Central memory CD8-positive, alpha-beta T cell (primary cell): ENCODE measurements around the gene STK16.

Experiments used
- ATAC-seq: fragments of 150-1000 bp; cut with Tn5 transposase; replicated peaks from 2 replicates; pipeline ENCODE4 v1.10.0; 2022; ENCODE audit warnings: mild to moderate bottlenecking, moderate FRiP score, moderate number of reproducible peaks; ENCODE audit not compliant: poor library complexity, severe bottlenecking; ENCODE audit errors: extremely low read depth
- DNase-seq, 2 donors: peaks; one replicate each; pipeline ENCODE4 v3.0.0; 2021; ENCODE audit warnings: low spot score in 2 of 2
- H3K27ac Mint-ChIP-seq: one replicate; pipeline ENCODE4 v1.8.0; 2022; ENCODE audit warnings: low read depth, mild to moderate bottlenecking, moderate library complexity, mixed read lengths
- H3K27me3 Mint-ChIP-seq: one replicate; pipeline ENCODE4 v1.8.0; 2022; ENCODE audit warnings: mixed read lengths
- H3K36me3 Mint-ChIP-seq: one replicate; pipeline ENCODE4 v1.8.0; 2022; ENCODE audit warnings: mild to moderate bottlenecking, moderate library complexity, mixed read lengths; ENCODE audit not compliant: insufficient read depth
- H3K4me1 Mint-ChIP-seq: one replicate; pipeline ENCODE4 v1.8.0; 2022; ENCODE audit warnings: mixed read lengths
- H3K4me3 Mint-ChIP-seq: one replicate; pipeline ENCODE4 v1.8.0; 2022; ENCODE audit warnings: mild to moderate bottlenecking, moderate library complexity, mixed read lengths
- H3K9me3 Mint-ChIP-seq: one replicate; pipeline ENCODE4 v1.8.0; 2022; ENCODE audit warnings: mixed read lengths

Gene STK16

DNA sequence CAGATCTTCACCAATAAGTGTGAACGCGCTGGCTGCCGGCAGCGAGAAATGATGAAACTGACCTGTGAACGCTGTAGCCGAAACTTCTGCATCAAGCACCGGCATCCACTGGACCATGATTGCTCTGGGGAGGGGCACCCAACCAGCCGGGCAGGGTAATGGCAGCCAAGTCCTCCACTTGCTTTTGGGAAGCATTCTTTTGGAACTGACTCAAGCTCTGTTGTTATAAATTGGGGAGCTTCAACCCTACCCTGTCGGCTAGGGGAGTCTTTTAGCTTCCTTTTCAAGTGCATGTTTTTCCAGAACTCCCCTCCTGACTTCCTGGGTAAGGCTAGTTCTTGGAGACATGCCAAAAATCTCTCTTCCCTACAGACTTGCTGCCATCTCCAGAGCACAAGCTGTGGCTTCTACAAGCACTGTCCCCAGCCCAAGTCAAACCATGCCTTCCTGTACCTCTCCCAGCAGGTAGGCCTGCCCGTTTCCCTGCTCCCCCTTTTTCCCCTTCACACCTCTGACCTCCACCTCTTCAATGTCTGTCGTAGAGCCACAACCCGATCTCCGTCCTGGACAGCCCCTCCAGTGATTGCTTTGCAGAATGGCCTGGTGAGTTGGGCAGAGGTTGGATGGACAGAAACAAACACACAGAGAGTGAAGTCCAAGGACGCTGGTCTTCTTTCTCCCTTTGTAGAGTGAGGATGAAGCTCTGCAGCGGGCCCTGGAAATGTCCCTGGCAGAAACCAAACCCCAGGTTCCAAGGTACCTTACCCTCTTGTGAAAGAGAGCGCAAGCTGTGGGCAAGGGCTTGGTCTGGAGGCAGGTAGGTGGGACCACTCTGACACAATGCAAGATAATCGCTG, 37.2 kb upstream of the STK16 start:
- H3K9me3 Mint-ChIP-seq = no peaks in the 10 kb centered on the region
- H3K27ac Mint-ChIP-seq = no peak overlapping the region
- H3K27me3 Mint-ChIP-seq = no peaks in the 10 kb centered on the region
- H3K36me3 Mint-ChIP-seq = peaks cover 23% of the 10 kb centered on the region
- peak overlapping the region; percentile 86 for H3K4me3 Mint-ChIP-seq
- peaks cover 35% of the 10 kb centered on the region for H3K4me1 Mint-ChIP-seq
- ATAC-seq (no peak), DNase-seq (no peak)

DNA sequence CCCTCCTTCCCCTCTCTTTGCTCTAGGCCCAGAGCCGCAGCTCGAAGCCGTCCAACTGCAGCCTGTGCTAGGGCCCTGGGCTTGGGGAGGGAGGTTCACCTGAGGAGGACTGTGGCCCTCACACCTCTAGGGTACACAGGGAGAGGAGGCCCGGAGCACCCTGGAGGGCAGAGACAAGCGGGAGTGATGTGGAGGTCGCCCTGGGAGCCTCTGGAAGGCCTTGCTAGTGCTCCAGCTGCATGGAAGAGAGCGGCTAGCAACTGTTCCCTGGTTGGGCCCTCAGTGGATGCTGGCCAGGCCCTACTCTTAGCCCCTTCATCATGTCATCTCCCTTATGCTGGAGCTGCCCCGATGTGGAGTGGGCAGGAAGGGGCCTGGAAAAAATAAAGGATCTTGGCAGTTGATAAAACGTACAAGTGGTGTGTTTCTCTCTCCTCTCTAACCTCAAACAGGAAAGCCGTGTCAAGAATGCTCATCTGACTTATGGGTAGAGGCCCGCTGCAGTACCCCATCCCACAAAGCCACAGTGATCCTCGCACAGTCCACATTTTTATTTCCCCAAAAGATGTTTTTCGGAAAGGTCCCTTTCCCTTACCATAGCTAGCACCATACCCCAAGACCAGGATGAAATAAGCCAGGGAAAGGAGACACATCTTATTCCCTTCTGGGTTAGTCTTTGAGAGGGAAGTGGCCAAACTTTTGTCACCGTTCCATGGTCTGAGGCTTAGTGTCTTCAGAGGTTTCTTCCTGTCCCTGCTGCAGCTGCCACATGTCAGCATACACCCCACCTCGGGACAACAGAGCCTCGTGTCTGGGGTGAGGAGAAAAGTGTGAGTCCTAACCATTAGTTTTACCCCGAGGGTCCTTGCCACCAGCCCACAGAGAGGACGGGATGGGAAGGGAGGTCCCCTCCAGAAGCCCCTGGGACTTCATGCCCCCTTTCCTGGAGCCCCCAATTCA, 35.8 kb upstream of the STK16 start:
- peaks cover 35% of the 10 kb centered on the region for H3K4me1 Mint-ChIP-seq
- ATAC-seq = no peak

DNA sequence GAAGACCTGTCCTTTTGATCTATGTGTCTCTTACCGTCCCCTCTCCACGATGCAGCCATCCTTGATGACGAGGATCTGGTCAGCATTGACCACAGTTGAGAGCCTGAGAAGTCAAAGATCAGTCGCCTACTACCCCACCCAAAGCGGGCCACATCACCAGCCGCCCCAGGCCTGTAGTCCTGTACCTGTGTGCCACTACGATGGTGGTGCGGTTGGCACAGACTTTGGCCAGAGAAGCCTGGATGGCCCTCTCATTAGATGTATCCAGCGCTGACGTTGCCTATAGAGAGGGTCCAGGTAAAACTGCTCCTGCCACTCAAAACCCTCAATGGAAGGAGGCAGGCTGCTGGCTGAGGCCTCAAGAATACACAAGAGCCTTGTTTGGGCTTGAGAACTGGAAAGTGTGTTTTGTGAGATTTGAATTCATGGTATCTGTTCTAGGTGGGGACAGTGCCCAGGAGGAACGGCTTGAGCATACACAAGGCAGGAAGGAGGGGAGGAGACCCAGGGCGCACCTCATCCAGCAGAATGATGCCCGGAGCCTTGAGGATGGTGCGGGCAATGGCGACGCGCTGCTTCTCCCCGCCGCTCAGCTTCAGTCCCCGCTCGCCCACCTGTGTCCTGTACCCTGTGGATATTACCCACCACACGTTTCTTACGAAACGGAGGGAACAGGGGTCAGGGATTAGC, 34.9 kb upstream of the STK16 start:
- no peak for ATAC-seq
- Mint-ChIP-seq H3K27ac (no peak overlapping the region), H3K4me3 (no peak overlapping the region), H3K27me3 (no peaks in the 10 kb centered on the region), H3K4me1 (peaks cover 35% of the 10 kb centered on the region), H3K36me3 (peaks cover 29% of the 10 kb centered on the region), H3K9me3 (no peaks in the 10 kb centered on the region)
- DNase-seq = no peak

More for the DNA sequence above, 35.8 kb upstream of the STK16 start:
- Mint-ChIP-seq H3K27me3 (no peaks in the 10 kb centered on the region), H3K36me3 (peaks cover 26% of the 10 kb centered on the region), H3K4me3 (no peak overlapping the region), H3K9me3 (no peaks in the 10 kb centered on the region), H3K27ac (no peak overlapping the region)
- no peak for DNase-seq

DNA sequence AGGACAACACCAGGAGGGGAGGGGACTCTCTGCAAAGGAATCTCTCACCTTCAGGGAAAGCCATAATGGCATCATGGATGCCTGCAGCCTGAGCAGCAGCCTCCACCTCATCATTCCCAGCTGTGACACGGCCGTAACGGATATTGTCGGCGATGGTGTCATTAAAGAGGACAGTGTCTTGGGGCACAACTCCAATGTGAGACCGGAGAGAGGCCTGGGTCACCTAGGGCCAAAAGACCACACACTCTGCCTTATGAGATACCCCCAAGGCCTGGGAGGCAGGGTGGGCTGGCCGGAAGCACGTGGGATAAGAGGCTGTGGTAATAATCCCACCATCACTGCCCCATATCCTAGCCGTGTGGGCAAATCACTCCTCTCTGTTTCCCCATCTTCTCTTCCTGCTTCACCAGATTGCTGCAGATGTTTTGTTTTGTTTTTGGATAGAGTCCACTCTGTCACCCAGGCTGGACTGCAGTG, 34.4 kb upstream of the STK16 start:
- no peaks in the 10 kb centered on the region for H3K27me3 Mint-ChIP-seq
- H3K9me3 Mint-ChIP-seq = no peaks in the 10 kb centered on the region
- no peak for DNase-seq
- peak overlapping the region; percentile 91 for H3K27ac Mint-ChIP-seq
- H3K4me1 Mint-ChIP-seq = peaks cover 34% of the 10 kb centered on the region
- peaks cover 29% of the 10 kb centered on the region for H3K36me3 Mint-ChIP-seq
- peak overlapping the region; percentile 57 for H3K4me3 Mint-ChIP-seq
- ATAC-seq = no peak

DNA sequence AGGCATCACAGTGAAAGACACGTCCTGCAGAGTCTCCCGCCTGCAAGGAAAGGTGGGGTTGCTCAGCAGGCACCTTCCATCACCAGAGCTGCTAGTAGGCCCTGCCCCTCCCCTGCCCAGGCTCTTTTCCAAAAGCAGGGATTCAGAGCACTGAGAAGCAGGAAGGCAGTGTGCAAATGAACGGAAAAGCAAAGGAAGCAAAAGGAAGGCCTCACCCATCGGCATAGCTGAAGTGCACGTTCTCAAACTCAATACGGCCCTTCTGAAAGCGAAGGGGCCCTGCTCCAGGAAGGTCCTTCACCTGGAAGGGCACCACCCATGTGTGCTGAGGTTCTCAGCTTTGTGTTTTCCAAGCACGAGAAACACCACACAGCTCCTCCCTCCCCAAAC, 32.3 kb upstream of the STK16 start:
- no peaks in the 10 kb centered on the region for H3K27me3 Mint-ChIP-seq
- ATAC-seq = no peak
- H3K36me3 Mint-ChIP-seq = peaks cover 21% of the 10 kb centered on the region
- DNase-seq = no peak
- H3K27ac Mint-ChIP-seq = no peak overlapping the region
- no peak overlapping the region for H3K4me3 Mint-ChIP-seq
- no peaks in the 10 kb centered on the region for H3K9me3 Mint-ChIP-seq
- H3K4me1 Mint-ChIP-seq = peaks cover 22% of the 10 kb centered on the region

DNA sequence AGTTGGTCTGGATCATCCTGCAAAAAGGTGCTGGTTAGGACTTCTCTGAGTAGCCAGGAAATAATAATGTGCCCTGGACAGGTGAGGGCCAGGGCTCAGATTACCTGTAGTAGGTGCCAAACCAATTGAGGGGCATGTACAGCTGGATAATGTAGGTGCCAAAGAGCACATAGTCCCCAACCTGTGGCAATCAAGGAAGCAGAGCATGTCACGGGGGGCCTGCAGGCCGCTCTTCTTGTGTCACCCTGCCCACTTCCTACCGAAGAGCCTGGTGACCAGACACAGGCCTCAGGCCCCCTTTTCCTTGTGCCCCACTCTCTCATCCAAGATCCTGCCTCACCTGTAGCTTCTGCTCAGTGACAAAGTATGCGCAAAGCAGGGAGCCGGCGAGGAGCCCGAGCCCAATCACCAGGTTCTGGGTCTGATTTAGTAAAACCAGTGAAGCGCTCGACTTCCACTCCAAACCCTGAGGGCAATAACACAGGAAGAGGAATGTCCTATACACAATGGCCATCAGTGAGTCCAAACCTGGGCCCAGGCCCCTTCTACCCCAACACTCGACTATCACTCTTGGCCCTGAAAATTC, 31.7 kb upstream of the STK16 start:
- no peak for ATAC-seq
- Mint-ChIP-seq H3K27ac (no peak overlapping the region), H3K4me3 (no peak overlapping the region), H3K36me3 (peaks cover 18% of the 10 kb centered on the region), H3K4me1 (peaks cover 17% of the 10 kb centered on the region), H3K27me3 (no peaks in the 10 kb centered on the region), H3K9me3 (no peaks in the 10 kb centered on the region)
- no peak for DNase-seq

DNA sequence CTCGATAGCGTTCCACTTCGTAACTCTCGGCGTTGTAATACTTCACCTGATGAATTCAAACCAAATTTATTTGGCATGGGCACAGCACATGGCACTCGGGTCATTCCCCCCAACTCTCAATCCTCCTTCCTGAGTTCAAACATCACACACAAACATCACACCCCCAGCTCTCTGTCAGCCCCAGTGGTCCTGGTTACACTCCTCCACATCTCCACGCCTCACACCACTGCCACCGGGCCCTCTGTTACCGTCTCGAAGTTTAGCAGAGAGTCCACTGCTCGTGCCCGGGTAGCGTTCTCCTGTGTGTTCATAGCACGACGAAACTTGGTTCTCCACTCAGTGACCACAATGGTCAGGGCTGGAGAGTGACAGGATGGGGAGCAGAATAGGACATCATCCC, 31.1 kb upstream of the STK16 start:
- Mint-ChIP-seq H3K9me3 (no peaks in the 10 kb centered on the region), H3K4me3 (no peak overlapping the region), H3K4me1 (peaks cover 14% of the 10 kb centered on the region), H3K27me3 (no peaks in the 10 kb centered on the region), H3K36me3 (peaks cover 21% of the 10 kb centered on the region), H3K27ac (no peak overlapping the region)
- DNase-seq (no peak), ATAC-seq (no peak)

DNA sequence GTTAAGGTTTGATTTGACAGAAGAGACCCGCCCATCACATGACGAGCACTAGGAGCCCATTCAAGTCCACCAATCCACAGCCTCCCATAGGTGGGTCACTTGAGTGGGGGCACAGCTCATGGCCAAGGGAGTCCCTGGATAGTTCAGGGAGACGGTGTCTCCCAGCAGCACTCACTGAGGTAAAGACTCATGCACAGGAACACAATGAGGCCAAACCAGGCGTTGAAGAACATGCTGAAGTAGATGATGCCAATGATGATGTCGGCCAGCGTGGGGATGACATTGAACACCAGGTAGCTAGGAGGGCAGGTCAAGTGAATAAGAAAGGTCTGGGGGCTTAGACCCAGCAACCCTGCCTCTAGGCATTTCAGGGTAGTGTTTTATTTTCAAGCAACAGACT, 30.5 kb upstream of the STK16 start:
- H3K4me3 Mint-ChIP-seq = no peak overlapping the region
- no peak for ATAC-seq
- peaks cover 14% of the 10 kb centered on the region for H3K4me1 Mint-ChIP-seq
- H3K9me3 Mint-ChIP-seq = no peaks in the 10 kb centered on the region
- peaks cover 20% of the 10 kb centered on the region for H3K36me3 Mint-ChIP-seq
- DNase-seq = no peak
- H3K27me3 Mint-ChIP-seq = no peaks in the 10 kb centered on the region
- no peak overlapping the region for H3K27ac Mint-ChIP-seq

DNA sequence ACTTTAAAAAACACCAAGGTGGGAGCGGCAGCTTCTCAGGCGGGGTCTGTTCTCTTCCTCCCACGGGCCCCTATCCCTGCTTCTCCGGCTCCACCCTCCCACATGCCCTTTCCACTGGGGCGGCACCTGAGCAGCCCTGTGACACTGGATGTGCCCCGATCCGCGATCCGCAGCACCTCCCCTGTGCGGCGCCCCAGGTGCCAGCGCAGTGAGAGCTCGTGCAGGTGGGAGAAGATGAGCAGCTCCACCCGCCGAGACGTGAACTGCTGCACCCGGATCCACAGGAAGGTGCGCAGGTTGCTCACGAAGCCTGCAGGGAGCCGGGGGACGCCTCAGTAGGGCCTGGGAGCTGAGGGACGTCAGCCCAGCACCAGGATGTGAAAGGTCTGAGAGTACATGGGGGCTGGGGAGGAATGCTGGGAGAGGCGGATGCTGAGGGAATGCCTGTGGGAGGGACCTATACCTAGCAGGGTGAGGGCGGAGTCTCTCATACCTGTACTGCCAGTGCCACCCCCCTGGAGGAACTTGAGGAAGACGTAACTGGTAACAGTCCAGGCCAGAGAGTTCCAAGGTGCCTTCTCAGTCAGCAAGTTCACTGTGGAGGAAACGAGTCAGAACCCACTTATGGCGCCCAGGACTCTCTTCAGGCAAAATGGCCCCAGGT, 29.3 kb upstream of the STK16 start:
- Mint-ChIP-seq H3K27me3 (no peaks in the 10 kb centered on the region), H3K4me3 (no peak overlapping the region), H3K4me1 (peaks cover 12% of the 10 kb centered on the region), H3K27ac (no peak overlapping the region), H3K9me3 (no peaks in the 10 kb centered on the region), H3K36me3 (peaks cover 24% of the 10 kb centered on the region)
- ATAC-seq (no peak), DNase-seq (no peak)

DNA sequence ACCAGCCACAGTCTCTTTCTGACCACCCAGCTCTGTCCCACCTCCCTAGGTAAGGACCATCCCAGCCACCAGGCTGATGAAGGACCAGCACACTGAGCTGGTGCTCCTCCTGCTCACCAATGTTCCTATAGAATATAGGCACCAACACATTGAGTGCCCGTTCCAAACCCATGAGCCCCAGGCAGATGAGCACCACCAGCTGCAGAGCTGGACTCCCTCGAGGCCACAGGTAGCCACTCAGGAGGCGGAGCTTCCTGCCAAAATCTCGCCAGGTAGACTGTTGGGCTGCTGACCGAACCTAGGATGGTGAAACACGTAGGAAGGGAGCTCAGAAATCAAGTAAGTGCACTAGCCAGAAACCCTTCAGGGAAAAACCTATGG, 28.8 kb upstream of the STK16 start:
- no peak overlapping the region for H3K27ac Mint-ChIP-seq
- H3K4me3 Mint-ChIP-seq = peak overlapping the region; percentile 7
- peaks cover 10% of the 10 kb centered on the region for H3K4me1 Mint-ChIP-seq
- H3K27me3 Mint-ChIP-seq = no peaks in the 10 kb centered on the region
- DNase-seq = no peak
- H3K9me3 Mint-ChIP-seq = no peaks in the 10 kb centered on the region
- ATAC-seq = no peak
- H3K36me3 Mint-ChIP-seq = peaks cover 22% of the 10 kb centered on the region

DNA sequence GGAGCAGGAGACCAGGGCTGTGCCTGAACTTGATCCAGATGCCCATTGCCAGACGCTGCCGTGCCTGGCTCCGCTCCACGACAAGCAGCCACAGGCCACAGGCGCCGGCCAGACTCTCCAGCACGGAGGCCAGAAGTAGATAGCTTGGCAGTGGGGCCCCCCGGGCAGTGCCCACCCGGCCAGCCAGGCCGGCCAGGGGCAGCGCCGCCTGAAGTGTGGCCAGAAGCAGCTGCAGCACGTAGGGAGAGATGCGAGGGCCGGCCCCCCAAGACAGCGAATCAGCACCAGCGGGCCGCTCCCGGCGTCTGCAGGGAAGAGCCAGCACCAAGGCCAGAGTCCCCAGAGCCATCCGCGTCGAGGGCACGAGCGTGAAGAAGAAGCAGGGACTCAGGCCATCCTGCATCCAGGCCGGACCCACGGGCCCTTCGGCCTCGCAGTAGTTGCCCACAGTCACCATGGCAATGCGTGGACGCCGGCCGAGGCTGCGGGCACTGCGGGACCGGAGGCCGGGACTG, 27.0 kb upstream of the STK16 start:
- peak; percentile 53 for ATAC-seq
- Mint-ChIP-seq H3K4me3 (peak overlapping the region; percentile 79), H3K27ac (peak overlapping the region; percentile 83), H3K27me3 (no peaks in the 10 kb centered on the region), H3K9me3 (no peaks in the 10 kb centered on the region), H3K36me3 (peaks cover 32% of the 10 kb centered on the region), H3K4me1 (peaks cover 13% of the 10 kb centered on the region)
- DNase-seq = no peak
